Adipocyte (in vitro differentiated cells): Measurements from ENCODE around the gene AADAT.
A peak's percentile ranks its signal among the peaks of the same experiment; 100 is the strongest.
"Not testable (repeated sequence)": the region's sequence is repeated elsewhere in the genome, so short reads cannot be mapped to it uniquely, and the experiment has no call there.

Source experiments
- DNase-seq: peaks from one replicate; pipeline ENCODE4 v3.0.0-alpha.2; 2015; ENCODE audit warnings: low read depth
- H3K27me3 ChIP-seq: replicated peaks from 2 replicates; pipeline ENCODE4 v1.7.0; 2013; ENCODE audit warnings: mild to moderate bottlenecking, low read length, moderate library complexity; ENCODE audit not compliant: control insufficient read depth, insufficient read depth
- H3K36me3 ChIP-seq: 2 replicates; pipeline ENCODE4 v1.7.0; 2013; ENCODE audit warnings: low read length, mild to moderate bottlenecking, moderate library complexity; ENCODE audit not compliant: control insufficient read depth, insufficient read depth, severe bottlenecking
- H3K4me1 ChIP-seq: 2 replicates; pipeline ENCODE4 v1.7.0; 2013; ENCODE audit warnings: mild to moderate bottlenecking, low read length, moderate library complexity; ENCODE audit not compliant: control insufficient read depth, insufficient read depth
- H3K4me3 ChIP-seq: 2 replicates; pipeline ENCODE4 v1.7.0; 2013; ENCODE audit warnings: mild to moderate bottlenecking, low read length, moderate library complexity
- H3K9ac ChIP-seq: 2 replicates; pipeline ENCODE4 v1.7.0; 2013; ENCODE audit warnings: mild to moderate bottlenecking, low read length, moderate library complexity
- H3K9me3 ChIP-seq: 2 replicates; pipeline ENCODE4 v1.7.0; 2013; ENCODE audit warnings: mild to moderate bottlenecking, low read length, moderate library complexity; ENCODE audit not compliant: control insufficient read depth

AADAT gene

GRCh38 chr4:170089668-170090351, at the start of gene AADAT:
Gene AADAT, minus strand, starts transcription at chr4:170089956. Its CDS starts 266 bp downstream, at chr4:170089690.
- Histone ChIP-seq H3K27me3 (no peaks in the 10 kb centered on the region), H3K36me3 (no peaks in the 10 kb centered on the region), H3K4me1 (peaks cover 17% of the 10 kb centered on the region), H3K4me3 (peak within 1 kb of the TSS; percentile 87), H3K9ac (peak within 1 kb of the TSS; percentile 72), H3K9me3 (no peaks in the 10 kb centered on the region)
- peak; percentile 90 for DNase-seq

DNA sequence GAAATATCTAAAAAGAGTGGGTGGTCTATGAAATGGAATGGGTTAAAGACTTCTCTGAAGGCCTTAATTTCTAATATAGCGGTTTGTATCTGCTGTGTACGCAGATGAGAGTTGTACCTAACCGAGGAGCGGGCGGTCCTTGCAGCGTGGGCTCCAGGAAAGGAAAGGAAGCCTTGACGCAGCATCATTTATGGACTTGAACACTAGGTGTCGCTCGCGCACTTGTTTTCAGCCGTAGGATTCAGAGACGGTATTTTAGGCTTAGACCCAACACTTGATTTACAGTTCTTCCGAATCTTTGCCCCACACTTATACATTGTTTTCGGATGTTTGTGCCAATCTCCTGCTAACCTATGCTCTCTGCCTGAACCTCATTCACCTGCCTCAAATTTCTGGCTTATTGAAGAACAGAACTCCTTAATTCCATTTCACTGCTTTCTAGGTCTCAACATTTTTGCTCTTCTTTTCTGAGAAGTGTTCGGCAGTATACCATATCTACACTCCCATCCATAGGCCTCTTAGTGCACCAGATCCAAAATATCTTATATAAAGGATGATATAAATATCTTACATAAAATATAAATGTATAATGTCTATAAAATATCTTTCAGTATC, 48.9 kb upstream of the AADAT start:
- Histone ChIP-seq H3K27me3 (peaks cover 7% of the 10 kb centered on the region), H3K4me3 (no peak overlapping the region), H3K9me3 (peaks cover 7% of the 10 kb centered on the region), H3K9ac (no peak overlapping the region), H3K36me3 (no peaks in the 10 kb centered on the region), H3K4me1 (no peaks in the 10 kb centered on the region)
- peak; percentile 90 for DNase-seq

DNA sequence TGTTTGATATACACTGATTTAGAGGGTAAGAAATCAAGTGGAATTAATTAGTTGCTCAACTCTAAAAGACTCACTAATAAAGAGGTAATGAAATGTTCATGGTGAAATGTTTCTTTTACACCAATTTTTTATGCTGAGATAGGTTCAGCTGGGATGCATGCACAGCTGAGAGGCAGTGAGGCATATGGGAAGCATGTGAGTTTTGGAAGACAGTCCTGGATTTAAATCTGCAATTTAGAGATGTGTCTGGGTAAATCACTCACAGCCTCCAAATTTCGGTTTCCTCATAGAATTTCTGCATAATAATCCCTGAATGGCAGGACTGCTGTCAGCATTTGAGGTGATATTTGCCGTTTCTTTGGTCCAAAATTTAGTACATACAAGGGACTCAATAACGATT, 48.2 kb upstream of the AADAT start:
- Histone ChIP-seq H3K4me1 (no peaks in the 10 kb centered on the region), H3K27me3 (peaks cover 7% of the 10 kb centered on the region), H3K4me3 (no peak overlapping the region), H3K9me3 (peaks cover 15% of the 10 kb centered on the region), H3K36me3 (no peaks in the 10 kb centered on the region), H3K9ac (no peak overlapping the region)
- no peak for DNase-seq

DNA sequence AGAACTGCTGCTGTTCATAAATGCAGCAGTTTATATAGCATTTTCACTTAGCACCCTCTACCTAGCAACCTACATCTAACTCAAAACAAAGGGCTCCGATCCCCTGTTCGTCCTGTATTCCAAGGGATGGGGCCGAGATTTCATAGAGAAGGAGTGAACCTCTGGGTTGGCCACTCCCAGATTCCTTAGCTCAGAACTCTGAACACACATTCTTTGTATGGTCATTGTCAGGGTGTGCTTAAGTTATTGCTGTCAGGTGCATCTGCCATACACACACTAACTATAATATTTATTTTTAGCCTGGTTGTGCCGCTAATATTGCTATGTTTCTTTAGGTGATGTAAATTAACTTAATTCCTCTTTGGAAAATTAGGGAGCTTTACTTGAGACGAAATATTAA, 47.7 kb upstream of the AADAT start:
- Histone ChIP-seq H3K36me3 (no peaks in the 10 kb centered on the region), H3K27me3 (peaks cover 7% of the 10 kb centered on the region), H3K9me3 (peaks cover 19% of the 10 kb centered on the region), H3K4me1 (no peaks in the 10 kb centered on the region), H3K9ac (no peak overlapping the region), H3K4me3 (no peak overlapping the region)
- DNase-seq = no peak

- Histone ChIP-seq H3K9me3 (peaks cover 22% of the 10 kb centered on the region), H3K4me1 (no peaks in the 10 kb centered on the region), H3K9ac (no peak overlapping the region), H3K27me3 (peaks cover 7% of the 10 kb centered on the region), H3K36me3 (no peaks in the 10 kb centered on the region), H3K4me3 (no peak overlapping the region)
- no peak for DNase-seq
Measured at GRCh38 chr4:170134821-170135220, 45.1 kb upstream of the AADAT start.

- H3K9ac ChIP-seq = no peak overlapping the region
- H3K27me3 ChIP-seq = no peaks in the 10 kb centered on the region
- peaks cover 11% of the 10 kb centered on the region for H3K9me3 ChIP-seq
- H3K36me3 ChIP-seq = no peaks in the 10 kb centered on the region
- no peaks in the 10 kb centered on the region for H3K4me1 ChIP-seq
- H3K4me3 ChIP-seq = no peak overlapping the region
- DNase-seq = no peak
Measured at GRCh38 chr4:170128219-170128804, 38.6 kb upstream of the AADAT start.

DNA sequence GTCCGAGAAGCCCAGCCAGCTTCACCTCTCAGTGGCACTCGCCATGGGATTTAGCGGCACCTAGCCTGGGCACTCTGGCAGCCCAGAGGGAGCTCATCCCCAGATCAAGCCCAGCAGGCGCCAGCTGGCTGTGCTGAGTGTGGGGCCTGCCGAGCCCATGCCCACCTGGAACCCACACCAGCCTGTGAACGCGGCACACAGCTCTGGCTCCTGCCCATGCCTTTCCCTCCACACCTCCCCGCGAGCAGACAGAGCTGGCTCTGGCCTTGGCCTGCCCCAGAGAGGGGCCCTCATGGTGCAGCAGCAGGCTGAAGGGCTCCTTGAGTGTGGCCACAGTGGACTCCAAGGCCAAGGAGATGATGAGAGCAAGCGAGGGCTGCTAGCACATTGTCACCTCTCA, 38.0 kb upstream of the AADAT start:
- DNase-seq = no peak
- H3K9me3 ChIP-seq = peaks cover 6% of the 10 kb centered on the region
- no peak overlapping the region for H3K4me3 ChIP-seq
- H3K4me1 ChIP-seq = no peaks in the 10 kb centered on the region
- H3K9ac ChIP-seq = no peak overlapping the region
- no peaks in the 10 kb centered on the region for H3K36me3 ChIP-seq
- H3K27me3 ChIP-seq = no peaks in the 10 kb centered on the region

GRCh38 chr4:170124406-170124805, 34.6 kb upstream of the AADAT start:
- H3K4me1 ChIP-seq = no peaks in the 10 kb centered on the region
- H3K9ac ChIP-seq = no peak overlapping the region
- no peak overlapping the region for H3K4me3 ChIP-seq
- H3K9me3 ChIP-seq = no peaks in the 10 kb centered on the region
- H3K36me3 ChIP-seq = no peaks in the 10 kb centered on the region
- H3K27me3 ChIP-seq = no peaks in the 10 kb centered on the region
- no peak for DNase-seq

DNA sequence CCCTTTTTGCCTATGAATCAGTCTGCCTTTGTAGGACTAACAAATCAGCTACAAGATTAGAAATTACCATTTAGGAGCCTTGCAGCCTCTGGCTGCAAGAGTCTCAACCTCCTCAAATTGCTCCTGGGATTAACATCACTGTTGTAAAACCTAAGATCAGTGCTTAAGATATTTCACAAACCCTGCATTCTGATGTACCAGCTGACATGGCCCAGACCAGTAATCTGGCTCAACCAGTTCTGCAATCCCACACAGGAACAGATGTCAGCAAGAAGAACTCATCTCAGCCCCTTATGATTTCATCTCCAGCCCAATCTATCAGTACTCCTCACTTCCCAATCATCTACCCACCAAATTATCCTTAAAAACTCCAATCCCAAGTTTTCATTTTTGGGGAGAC, 32.5 kb upstream of the AADAT start:
- no peak overlapping the region for H3K4me3 ChIP-seq
- no peaks in the 10 kb centered on the region for H3K36me3 ChIP-seq
- no peaks in the 10 kb centered on the region for H3K27me3 ChIP-seq
- H3K4me1 ChIP-seq = no peaks in the 10 kb centered on the region
- H3K9ac ChIP-seq = no peak overlapping the region
- no peaks in the 10 kb centered on the region for H3K9me3 ChIP-seq
- no peak for DNase-seq

GRCh38 chr4:170114636-170115035, 24.9 kb upstream of the AADAT start:
- Histone ChIP-seq H3K4me1 (peaks cover 9% of the 10 kb centered on the region), H3K9ac (no peak overlapping the region), H3K27me3 (no peaks in the 10 kb centered on the region), H3K9me3 (no peaks in the 10 kb centered on the region), H3K4me3 (no peak overlapping the region), H3K36me3 (no peaks in the 10 kb centered on the region)
- DNase-seq = no peak

DNA sequence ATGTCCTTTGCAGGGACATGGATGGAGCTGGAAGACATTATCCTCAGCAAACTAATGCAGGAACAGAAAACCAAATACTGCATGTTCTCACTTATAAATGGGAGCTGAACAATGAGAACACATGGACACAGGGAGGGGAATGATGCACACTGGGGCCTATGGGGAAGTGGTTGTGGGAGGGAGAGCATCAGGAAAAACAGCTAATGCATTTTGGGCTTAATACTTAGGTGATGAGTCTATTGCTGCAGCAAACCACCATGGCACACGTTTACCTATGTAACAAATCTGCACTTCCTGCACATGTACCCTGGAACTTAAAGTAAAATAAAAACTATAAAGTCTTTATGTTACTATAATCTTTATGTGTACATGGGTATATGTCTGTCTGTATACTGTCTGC, 24.4 kb upstream of the AADAT start:
- peaks cover 13% of the 10 kb centered on the region for H3K4me1 ChIP-seq
- H3K36me3 ChIP-seq, H3K9me3 ChIP-seq, H3K27me3 ChIP-seq, DNase-seq, H3K4me3 ChIP-seq, H3K9ac ChIP-seq: not testable (repeated sequence)
